A549 (cell line): ENCODE measurements around the gene EDARADD.

Experiments used
- CEBPB ChIP-seq, 2 experiments: fragments of >200 bp in 1 of 2; sonication (Bioruptor Twin) in 1 of 2; formaldehyde crosslinking in 1 of 2; IDR thresholded peaks; 2 replicates each; pipeline ENCODE4 v1.6.1; 2012 to 2016
- CTCF ChIP-seq: fragments of >200 bp; sonication (Bioruptor Twin); formaldehyde crosslinking; IDR thresholded peaks from 3 replicates; pipeline ENCODE4 v1.5.1; 2016
- HES2 ChIP-seq: fragments of >200 bp; sonication (Bioruptor Twin); formaldehyde crosslinking; IDR thresholded peaks from 2 replicates; pipeline ENCODE4 v1.6.1; 2016
- HMGXB4 ChIP-seq: fragments of 250-450 bp; sonication (Bioruptor Pico); IDR thresholded peaks from 2 replicates; pipeline ENCODE4 v1.5.0; 2021; ENCODE audit warnings: mild to moderate bottlenecking, moderate library complexity, borderline replicate concordance
- JUNB ChIP-seq: fragments of >200 bp; sonication (Bioruptor Twin); formaldehyde crosslinking; IDR thresholded peaks from 2 replicates; pipeline ENCODE4 v1.6.1; 2016
- PBX3 ChIP-seq: IDR thresholded peaks from 2 replicates; pipeline ENCODE4 v1.6.1; 2012
- SMC3 ChIP-seq: fragments of >200 bp; sonication (Bioruptor Twin); formaldehyde crosslinking; IDR thresholded peaks from 3 replicates; pipeline ENCODE4 v1.6.1; 2018; ENCODE audit warnings: inconsistent platforms

GRCh38 chr1:236507022-236507700 is 113.1 kb downstream of the EDARADD start:
- TF ChIP-seq PBX3 (no peak), CTCF (no peak), HMGXB4 (CRISPR knock-in tag) (no peak), CEBPB (IDR thresholded peaks at IDR 0.05) (no peak), SMC3 (no peak), JUNB (no peak), HES2 (no peak)
